ENCODE measurements around the gene GNA14. TPM values are rescaled to one million over a fixed set of nuclear protein-coding genes. Genes with fewer than 3 reads are reported as not detected.

Gene GNA14
- total and polyA plus RNA-seq, 2 of the 8 experiments (the other 6 are each of a cell fraction or from before 2014, with no cell fraction given) = 3.4 to 6.3 TPM

- TF ChIP-seq YY1 (IDR thresholded peaks at IDR 0.05; ENCODE audit: low read depth, low read length) = no peak
- TF ChIP-seq SRF (IDR thresholded peaks at IDR 0.05; ENCODE audit: low read depth, low read length) = no peak
- TF ChIP-seq POLR2AphosphoS5 (IDR thresholded peaks at IDR 0.05; ENCODE audit: low read depth, low read length) = no peak
- no peak for TF ChIP-seq SP4 (IDR thresholded peaks at IDR 0.05; ENCODE audit: low read length)
- no peak for TF ChIP-seq E2F6 (IDR thresholded peaks at IDR 0.05)
These were observed 51.1 kb downstream of the GNA14 start (continued) for GRCh38 chr9:77597057-77597456.

Measured in H1 (cell line).